Measurements from ENCODE around the gene POU6F2. TPM values are rescaled to one million over a fixed set of nuclear protein-coding genes. Genes with fewer than 3 reads are reported as not detected.

POU6F2 gene
- total and polyA plus RNA-seq, 8 donors, result 0.37 TPM; not detected in 7

DNA sequence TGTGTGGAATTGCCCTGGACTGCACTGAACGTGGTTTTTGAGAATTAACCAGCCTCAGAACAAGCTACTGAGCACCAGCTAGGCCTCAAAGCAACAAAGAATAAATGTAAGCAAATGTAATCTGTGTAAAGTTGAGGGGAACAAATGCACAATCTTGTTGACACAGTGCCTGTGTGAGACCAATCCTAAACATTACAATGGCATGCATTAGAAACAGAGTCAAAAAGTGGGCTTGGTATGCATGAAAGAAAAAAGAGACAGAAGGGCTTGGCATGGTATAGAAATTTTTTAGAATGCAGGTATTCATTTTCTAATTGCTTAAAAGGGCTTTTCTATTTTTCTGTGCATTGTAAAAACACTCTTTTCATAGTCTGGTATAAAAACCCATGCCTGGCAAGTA is 224.3 kb downstream of the POU6F2 start:
- no peak overlapping the region for H3K27ac ChIP-seq
- no peaks in the 10 kb centered on the region for H3K9me3 ChIP-seq
- intact Hi-C loops (cut with DNase I; ENCODE audit: low total_unique reads), result no loop called here
- no peaks in the 10 kb centered on the region for H3K36me3 ChIP-seq
- H3K4me1 ChIP-seq, result no peaks in the 10 kb centered on the region
- no peak overlapping the region for H3K4me3 ChIP-seq
- 8 to 24% (median 13%) methylated on average over 1 of the region's 1 CpG for WGBS, 5 donors
- TF ChIP-seq, protein P1, sequence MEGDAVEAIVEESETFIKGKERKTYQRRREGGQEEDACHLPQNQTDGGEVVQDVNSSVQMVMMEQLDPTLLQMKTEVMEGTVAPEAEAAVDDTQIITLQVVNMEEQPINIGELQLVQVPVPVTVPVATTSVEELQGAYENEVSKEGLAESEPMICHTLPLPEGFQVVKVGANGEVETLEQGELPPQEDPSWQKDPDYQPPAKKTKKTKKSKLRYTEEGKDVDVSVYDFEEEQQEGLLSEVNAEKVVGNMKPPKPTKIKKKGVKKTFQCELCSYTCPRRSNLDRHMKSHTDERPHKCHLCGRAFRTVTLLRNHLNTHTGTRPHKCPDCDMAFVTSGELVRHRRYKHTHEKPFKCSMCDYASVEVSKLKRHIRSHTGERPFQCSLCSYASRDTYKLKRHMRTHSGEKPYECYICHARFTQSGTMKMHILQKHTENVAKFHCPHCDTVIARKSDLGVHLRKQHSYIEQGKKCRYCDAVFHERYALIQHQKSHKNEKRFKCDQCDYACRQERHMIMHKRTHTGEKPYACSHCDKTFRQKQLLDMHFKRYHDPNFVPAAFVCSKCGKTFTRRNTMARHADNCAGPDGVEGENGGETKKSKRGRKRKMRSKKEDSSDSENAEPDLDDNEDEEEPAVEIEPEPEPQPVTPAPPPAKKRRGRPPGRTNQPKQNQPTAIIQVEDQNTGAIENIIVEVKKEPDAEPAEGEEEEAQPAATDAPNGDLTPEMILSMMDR (IDR thresholded peaks at IDR 0.05), result no peak
- no peak for DNase-seq
- no peaks in the 10 kb centered on the region for H3K27me3 ChIP-seq

GRCh38 chr7:39210362-39210761 is 232.7 kb downstream of the POU6F2 start:
- TF ChIP-seq POLR2AphosphoS5 (IDR thresholded peaks at IDR 0.05), result no peak
- WGBS, 5 donors, result 82 to 95% (median 91%) methylated on average over 6 of the region's 6 CpGs
- Histone ChIP-seq H3K27ac (no peak overlapping the region), H3K36me3 (no peaks in the 10 kb centered on the region), H3K4me3 (no peak overlapping the region), H3K4me1 (no peaks in the 10 kb centered on the region), H3K27me3 (no peaks in the 10 kb centered on the region), H3K9me3 (no peaks in the 10 kb centered on the region)
- intact Hi-C loops (cut with DNase I; ENCODE audit: low total_unique reads), result no loop called here
- no peak for DNase-seq

GRCh38 chr7:39211581-39211980 is 233.9 kb downstream of the POU6F2 start:
- H3K27ac ChIP-seq, result no peak overlapping the region
- no peak for TF ChIP-seq EP300 (IDR thresholded peaks at IDR 0.05)
- TF ChIP-seq, protein P1 (IDR thresholded peaks at IDR 0.05), result no peak
- TF ChIP-seq POLR2A (IDR thresholded peaks at IDR 0.05), result no peak
- no peak for TF ChIP-seq POLR2AphosphoS5 (IDR thresholded peaks at IDR 0.05)
- no peak for DNase-seq
- no peaks in the 10 kb centered on the region for H3K36me3 ChIP-seq
- WGBS, 5 donors, result 52 to 64% (median 59%) methylated on average over 3 of the region's 3 CpGs
- no peaks in the 10 kb centered on the region for H3K4me1 ChIP-seq
- intact Hi-C loops (cut with DNase I; ENCODE audit: low total_unique reads), result no loop called here
- H3K27me3 ChIP-seq, result no peaks in the 10 kb centered on the region
- H3K4me3 ChIP-seq, result no peak overlapping the region
- no peaks in the 10 kb centered on the region for H3K9me3 ChIP-seq

DNA sequence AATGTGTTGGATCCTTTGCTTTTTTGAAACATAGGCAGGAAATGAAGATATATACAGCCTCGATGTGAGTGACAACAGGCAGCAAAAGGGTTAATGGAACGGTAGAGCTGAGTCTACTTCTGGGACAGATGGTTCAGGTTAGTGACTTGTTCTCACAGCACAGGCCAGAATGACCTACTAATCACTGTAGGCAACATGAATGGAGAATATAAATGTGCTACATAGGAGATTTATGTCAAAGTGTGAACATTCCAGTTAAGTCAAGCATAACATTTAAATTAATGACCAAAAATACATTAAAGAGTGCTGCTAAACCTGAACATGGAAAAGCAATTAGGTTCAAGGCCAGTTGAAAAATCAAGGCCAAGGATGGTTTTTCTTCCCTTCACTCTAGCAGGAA is 235.2 kb downstream of the POU6F2 start:
- DNase-seq, result no peak
- Histone ChIP-seq H3K4me1 (no peaks in the 10 kb centered on the region), H3K27ac (no peak overlapping the region), H3K27me3 (no peaks in the 10 kb centered on the region), H3K9me3 (no peaks in the 10 kb centered on the region), H3K36me3 (no peaks in the 10 kb centered on the region), H3K4me3 (no peak overlapping the region)
- intact Hi-C loops (cut with DNase I; ENCODE audit: low total_unique reads), result no loop called here
- TF ChIP-seq POLR2A (IDR thresholded peaks at IDR 0.05), result no peak
- TF ChIP-seq EP300 (IDR thresholded peaks at IDR 0.05), result no peak
- TF ChIP-seq, protein P1 (IDR thresholded peaks at IDR 0.05), result no peak
- no peak for TF ChIP-seq POLR2AphosphoS5 (IDR thresholded peaks at IDR 0.05)
- WGBS, 5 donors, result 50 to 59% (median 50%) methylated on average over 2 of the region's 2 CpGs

DNA sequence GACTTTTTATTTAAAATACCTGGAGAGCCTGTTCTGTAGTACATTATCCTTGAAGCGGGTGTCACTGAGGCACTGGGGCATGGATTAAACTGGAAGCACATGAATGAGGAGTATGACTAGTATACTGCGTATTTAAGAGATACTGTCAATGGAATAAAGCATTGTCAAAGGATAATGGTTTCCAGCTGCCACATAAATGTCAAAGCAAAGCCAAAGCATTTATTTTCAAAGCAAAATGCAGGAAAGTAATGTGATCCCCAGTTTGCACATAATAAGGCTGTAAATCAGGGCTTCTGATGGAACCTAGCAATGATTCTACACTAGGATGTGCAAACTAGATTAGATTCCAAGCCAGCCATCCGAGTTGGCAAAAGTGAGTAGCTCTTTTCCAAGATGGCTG is 240.1 kb downstream of the POU6F2 start:
- Histone ChIP-seq H3K27ac (no peak overlapping the region), H3K9me3 (no peaks in the 10 kb centered on the region), H3K36me3 (no peaks in the 10 kb centered on the region), H3K27me3 (no peaks in the 10 kb centered on the region), H3K4me3 (no peak overlapping the region), H3K4me1 (no peaks in the 10 kb centered on the region)
- intact Hi-C loops (cut with DNase I; ENCODE audit: low total_unique reads), result no loop called here
- DNase-seq, result no peak
- no peak for TF ChIP-seq EP300 (IDR thresholded peaks at IDR 0.05)
- TF ChIP-seq POLR2AphosphoS5 (IDR thresholded peaks at IDR 0.05), result no peak
- TF ChIP-seq POLR2A (IDR thresholded peaks at IDR 0.05), result no peak
- TF ChIP-seq, protein P1 (IDR thresholded peaks at IDR 0.05), result no peak
- WGBS, 5 donors, result 73 to 88% (median 82%) methylated on average over 3 of the region's 3 CpGs
